ENCODE data around the gene SASH1.

SASH1 gene

DNA sequence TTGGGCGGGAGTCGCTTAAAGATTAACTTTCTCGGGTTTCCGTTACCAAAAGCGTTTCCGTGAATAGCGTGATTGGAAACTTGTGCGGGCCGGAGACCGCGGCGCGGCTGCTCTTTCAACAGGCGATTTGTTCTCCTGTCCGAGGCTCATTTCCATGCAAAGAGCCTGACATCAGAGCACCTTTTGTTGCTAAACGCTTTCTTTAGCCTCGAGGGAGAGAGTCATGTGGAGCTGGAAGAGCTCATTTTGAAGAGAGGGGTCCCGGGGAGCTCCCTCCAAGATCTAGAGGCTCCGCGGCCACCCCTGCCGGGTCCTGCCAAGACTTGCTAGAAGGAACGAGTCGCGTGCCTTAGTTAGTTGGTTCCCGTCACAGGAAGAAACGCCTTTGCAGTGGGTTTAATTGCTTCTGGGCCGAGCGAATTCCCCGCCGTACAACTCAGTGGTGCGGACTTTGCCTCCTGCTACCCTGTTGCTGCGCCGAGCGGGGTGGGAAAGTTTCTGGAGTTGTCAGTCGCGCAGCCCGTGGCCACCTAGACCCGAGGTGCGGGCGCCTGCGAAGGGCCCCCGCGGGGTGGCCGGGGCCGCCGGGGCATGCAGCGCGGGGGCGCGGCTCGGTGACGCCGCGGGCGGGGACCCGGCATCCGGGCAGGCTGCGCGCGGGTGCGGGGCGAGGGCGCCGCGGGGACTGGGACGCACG is at the start of gene SASH1:
Gene SASH1 (plus strand): TSS at position 489 of the 697 bp plus-strand sequence. CDS start 230 bp downstream, outside the sequence.
- DNase-seq (ENCODE audit: low spot score): peak; percentile 74

GRCh38 chr6:148293181-148293995 is 49.2 kb upstream of the SASH1 start:
- no peak for DNase-seq (ENCODE audit: low spot score)

GRCh38 chr6:148294059-148294458 is 48.6 kb upstream of the SASH1 start:
- DNase-seq (ENCODE audit: low spot score): no peak

- DNase-seq (ENCODE audit: low spot score): no peak
These were observed 47.3 kb upstream of the SASH1 start for GRCh38 chr6:148295261-148295887.

DNA sequence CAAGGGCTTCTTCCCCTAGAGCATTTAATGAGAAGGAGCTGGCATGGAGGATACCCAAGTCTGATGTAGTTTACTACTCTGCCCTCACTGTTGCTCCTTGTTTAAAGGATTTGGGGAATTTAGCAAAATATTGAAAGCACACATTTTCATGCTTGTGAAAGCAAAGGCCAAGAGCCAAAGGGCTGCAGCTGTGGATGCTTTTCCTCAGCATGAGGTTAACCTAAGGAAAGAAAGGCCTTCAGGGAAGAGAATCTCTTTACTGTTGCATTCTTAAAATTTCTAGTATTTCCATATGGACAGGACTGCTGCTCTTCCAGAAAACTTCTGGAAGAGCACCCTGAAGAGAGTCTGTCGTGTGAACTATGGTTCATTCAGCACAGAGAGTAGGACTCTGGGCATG is 45.9 kb upstream of the SASH1 start:
- DNase-seq (ENCODE audit: low spot score): no peak

DNA sequence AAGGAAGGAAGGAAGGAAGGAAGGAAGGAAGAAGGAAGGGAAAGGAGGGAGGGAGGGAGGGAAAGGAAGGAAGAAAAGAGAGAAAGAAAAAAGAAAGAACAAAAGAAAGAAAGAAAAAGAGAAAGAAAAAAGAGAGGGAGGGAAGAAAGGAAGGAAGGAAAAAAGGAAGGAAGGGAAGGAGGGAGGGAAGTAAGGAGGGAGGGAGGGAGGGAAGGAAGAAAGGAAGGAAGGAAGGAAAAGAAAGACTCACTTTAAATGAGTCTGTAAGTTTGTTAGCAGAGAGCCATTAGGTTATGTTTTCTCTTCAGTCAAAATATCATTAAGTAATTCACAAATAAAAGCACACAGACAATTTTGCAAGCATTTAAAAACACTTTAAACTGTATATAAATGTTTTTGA is 44.0 kb upstream of the SASH1 start:
- no peak for DNase-seq (ENCODE audit: low spot score)

DNA sequence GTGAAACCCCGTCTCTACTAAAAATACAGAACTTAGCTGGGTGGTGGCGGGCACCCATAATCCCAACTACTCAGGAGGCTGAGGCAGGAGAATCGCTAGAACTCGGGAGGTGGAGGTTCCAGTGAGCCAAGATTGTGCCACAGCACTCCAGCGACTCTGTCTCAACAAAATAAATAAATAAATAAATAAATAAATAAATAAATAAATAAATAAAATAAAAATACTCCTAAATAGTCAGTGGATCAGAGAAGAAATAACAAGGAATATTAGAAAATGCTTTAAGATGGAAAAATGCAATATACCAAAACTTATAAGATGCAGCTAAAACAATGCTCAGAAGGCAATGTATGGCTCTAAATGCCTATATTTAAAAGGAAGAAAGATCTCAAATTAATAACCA is 39.0 kb upstream of the SASH1 start:
- DNase-seq (ENCODE audit: low spot score): no peak

- peak; percentile 96 for DNase-seq (ENCODE audit: low spot score)
These were observed 37.7 kb upstream of the SASH1 start for GRCh38 chr6:148304976-148305375.

GRCh38 chr6:148306286-148306685 is 36.4 kb upstream of the SASH1 start:
- DNase-seq (ENCODE audit: low spot score): no peak

GRCh38 chr6:148307405-148307804 is 35.2 kb upstream of the SASH1 start:
- no peak for DNase-seq (ENCODE audit: low spot score)

- DNase-seq (ENCODE audit: low spot score): no peak
These were observed 33.3 kb upstream of the SASH1 start for GRCh38 chr6:148309301-148309700.

GRCh38 chr6:148311966-148312669 is 30.5 kb upstream of the SASH1 start:
- DNase-seq (ENCODE audit: low spot score): no peak

- no peak for DNase-seq (ENCODE audit: low spot score)
These were observed 29.1 kb upstream of the SASH1 start for GRCh38 chr6:148313488-148313887.

GRCh38 chr6:148316308-148316707 is 26.3 kb upstream of the SASH1 start:
- no peak for DNase-seq (ENCODE audit: low spot score)

DNA sequence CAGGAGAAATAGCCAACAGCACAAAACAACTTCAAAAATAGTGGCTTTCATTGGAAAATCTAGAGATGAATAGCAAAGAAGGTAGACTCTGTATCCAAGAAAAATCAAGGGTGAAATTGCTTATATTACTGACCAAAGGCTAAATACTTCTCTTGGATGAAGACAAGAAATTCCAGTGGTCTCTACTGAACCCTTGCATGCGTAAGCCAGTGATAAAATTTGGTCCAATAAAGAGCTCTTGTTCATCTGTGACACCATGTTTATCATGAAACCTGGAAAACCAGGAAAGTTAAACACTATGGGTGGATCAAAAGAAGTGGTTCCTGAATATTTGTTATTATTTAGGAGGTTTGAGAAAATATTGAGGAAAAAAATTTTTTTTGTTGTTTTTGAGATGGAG is 25.6 kb upstream of the SASH1 start:
- no peak for DNase-seq (ENCODE audit: low spot score)

- no peak for DNase-seq (ENCODE audit: low spot score)
These were observed 24.9 kb upstream of the SASH1 start for GRCh38 chr6:148317739-148318138.

GRCh38 chr6:148322704-148323103 is 19.9 kb upstream of the SASH1 start:
- no peak for DNase-seq (ENCODE audit: low spot score)

DNA sequence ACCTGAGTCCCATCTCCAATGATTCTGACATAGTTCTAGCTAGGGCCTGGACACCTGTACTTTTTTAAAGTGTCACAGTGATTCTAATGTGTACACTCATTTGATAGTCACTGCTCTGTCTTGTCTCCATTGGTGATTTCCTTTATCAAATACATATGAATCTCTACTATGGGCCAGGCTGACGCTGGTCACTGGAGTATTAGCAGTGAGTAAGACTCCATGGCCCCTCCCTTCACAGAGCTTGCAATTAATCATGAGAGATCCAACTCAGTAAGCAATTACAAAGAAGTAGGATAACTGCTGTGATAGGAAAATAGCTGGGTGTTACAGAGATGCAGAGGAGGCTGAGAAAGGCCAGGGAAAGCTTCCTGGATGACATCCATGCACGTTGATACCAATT is 19.3 kb upstream of the SASH1 start:
- no peak for DNase-seq (ENCODE audit: low spot score)

DNA sequence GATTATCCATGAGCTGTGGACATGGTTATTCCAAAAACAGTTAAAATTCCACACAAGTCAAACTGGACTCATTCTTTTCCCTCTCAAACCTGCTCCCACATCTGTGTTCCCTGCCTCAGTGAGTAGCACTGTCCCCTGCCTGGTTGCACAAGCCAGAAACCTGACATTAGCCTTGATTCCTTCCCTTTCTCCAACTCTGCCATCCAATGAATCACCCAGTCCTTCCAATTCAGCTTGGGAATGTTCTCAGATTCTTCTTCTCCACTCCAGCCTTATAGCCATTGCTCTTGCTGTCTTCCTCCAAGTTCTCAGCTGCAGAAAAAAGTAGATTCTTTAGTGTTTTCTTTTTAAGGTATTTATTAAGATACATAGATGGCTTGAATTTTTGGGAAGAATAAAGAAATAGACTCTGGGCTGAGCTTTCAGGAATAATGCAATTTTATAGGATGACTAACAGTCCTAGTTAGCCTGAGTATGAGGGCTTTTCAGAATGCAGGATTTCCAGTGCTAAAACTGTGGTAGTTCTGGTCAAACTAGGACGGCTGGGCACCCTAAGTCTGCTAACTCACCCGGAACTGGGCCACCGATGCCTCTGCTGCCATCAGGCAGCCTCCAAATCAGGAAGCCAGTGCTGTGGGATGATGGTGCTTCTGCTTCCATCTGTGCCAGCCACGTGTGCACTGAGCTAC is 18.2 kb upstream of the SASH1 start:
- DNase-seq (ENCODE audit: low spot score): no peak

GRCh38 chr6:148325316-148326068 is 17.1 kb upstream of the SASH1 start:
- DNase-seq (ENCODE audit: low spot score): no peak
